Stimulated activated CD4-positive, alpha-beta T cell treated with anti-CD3 and anti-CD28 coated beads, Interleukin-2, amount 100 ng/mL, for 48 hours (primary cell): ENCODE measurements around the gene VGLL4.

Experiments
- DNase-seq, 2 donors: peaks; one replicate each; pipeline ENCODE4 v3.0.0-alpha.2; 2020

Gene VGLL4

DNA sequence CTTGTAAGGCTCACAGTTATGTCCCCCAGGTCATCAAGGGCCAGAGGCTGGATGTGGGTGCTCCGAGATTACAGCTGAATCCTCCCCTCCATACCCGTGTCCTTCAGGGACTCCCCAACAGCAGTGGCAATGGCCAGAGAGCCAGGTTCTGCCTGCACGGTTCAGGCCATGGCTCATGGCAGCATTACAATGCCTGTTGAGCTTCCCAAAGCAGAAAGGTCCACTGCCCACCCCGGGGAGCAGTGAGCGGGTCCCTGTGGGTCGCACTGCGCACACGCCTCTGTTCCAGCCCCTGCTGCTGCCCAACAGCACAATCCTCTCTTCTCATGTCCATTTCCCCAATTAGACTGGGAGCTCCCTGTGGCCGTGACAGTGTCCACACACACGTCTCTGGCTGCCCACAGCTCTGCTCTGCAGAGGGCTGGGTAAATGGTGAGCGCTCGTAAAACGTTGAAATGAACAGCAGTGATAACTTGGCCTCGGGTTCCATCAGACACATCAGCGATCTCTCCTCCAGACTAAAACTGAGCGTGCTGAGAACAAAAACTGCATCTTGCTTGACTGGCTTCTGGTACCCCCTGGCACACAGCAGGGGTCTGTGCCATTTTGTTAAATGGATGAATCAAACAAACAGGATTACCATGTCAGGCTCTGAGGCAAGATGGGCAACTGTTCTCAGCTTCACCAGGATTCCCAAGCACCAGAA is 80.4 kb downstream of the VGLL4 start:
- DNase-seq = no peak

DNA sequence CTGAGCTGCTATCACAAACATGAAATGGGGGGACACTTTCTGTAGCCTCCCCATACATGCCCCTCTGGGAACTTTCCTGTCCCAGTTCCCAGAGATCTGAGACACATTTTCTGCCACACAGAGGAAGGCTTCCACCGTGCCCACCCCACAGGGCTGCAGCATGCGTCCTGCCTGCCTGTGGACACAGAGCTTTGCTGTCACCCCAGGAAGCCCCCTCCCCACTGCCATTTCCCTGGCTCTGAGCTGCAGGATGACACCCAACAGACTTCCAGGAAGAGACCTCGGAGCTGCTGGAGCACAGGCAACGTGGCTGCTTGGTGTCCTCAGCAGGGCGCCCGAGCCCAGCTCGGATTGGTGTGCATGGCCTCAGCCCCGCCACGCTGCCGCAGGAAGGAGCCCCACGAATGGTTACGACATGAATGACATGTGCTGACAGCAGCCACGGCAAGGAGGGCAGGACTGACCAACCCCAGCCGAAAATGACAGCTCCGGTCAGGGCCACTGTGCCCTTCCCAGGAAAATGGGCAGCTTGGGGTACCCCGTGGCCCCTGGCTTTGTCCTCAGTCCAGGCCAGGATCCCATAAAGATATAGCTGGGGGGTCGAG is 81.3 kb downstream of the VGLL4 start:
- DNase-seq = no peak

DNA sequence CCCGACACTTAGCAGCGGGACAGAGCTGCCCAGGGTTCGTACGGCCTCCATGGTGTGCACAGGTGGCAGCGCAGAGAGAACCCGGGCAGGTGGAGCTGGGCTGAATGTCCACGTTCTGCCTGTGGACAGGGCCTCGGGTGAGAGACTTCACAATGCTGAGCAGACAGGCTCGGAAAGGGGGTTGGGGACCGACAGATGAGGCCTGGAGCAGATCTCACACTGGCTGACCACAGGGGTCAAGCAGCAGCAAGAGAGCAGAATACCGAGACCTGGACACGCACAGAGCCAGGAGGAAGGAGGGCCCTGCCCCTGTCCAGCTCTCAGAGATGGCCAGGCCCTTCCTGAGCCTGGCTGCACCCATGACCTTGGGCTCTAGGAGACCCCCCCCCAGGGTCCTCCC is 83.0 kb downstream of the VGLL4 start:
- no peak for DNase-seq

DNA sequence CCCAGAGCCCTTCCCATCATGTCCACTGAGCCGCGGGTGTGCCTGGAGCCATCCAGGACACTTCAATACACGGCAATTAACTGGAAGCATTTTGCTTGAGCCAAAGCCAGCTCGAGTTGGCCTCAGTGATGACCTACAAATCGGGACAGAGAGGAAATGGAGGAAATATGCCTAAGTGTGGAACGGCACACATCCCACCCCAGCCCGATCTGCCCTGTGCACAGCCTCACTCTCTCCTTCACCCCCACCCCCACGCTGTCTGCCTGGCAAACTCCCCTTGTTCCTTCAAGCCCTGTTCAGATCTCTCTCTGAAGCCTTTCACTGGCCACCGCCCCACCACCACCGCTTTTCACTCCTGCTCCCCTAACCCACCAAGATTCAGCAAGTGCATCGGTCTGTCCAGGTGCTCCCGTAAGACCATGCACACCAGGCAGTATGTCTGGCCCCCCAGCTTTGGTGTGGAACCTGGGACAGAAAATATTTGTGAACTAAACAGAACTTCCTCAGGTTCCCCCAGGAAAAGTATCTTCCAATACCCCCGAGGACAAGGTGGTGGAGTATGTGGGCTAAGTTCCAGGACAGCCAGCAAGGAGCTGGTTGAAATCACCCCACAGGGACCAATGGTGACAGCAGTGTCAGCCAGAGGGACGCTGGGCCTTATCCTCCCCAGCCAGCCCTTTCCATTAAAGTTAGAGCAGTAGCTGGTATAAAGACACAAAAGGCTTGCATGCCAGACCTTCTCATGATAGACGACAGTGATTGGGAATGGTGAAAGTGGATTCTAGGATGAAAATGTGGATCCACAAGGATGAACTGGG is 83.7 kb downstream of the VGLL4 start:
- DNase-seq = no peak

DNA sequence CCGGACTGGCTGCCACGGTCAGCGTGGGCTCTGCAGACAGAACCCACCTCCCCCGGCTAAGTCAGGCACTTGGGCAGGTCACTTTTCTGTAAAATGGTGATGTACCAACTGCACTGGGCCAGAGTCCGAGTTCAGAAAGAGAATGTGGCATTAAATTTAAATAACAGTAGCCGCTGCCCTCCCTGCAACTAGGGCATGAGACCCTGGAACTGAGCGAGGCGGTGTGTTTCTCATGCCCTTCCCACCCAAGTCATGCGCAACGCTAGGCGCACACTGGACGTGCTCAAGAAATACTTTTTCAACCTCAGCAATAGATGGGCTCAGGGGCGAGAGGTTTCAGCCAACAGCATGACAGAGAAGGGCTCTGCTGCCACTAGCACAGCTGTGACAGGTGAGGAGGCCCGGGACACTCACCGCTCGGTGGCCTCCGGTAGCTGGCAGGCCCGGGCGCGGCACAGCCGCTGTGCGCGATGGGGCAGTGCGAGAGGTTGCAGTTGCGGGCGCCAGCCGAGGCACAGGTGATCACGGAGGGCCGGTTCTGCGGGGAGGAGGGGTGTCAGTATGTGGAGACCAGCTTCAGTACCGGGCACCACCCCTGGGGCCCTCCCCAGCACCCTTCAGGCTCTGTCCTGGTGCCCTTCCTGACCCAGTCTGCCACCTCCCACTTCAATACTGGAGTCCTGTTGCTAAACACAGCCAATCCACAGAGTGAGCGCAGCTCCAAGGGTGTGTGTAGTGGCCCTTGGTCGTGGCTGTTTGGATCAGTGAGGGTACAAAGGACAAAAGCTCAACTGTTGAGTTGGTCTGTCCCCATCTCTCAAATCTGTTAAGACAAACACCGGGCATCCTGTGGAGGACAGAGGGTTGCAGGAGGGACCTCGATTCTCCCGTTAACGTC is 84.5 kb downstream of the VGLL4 start:
- no peak for DNase-seq

DNA sequence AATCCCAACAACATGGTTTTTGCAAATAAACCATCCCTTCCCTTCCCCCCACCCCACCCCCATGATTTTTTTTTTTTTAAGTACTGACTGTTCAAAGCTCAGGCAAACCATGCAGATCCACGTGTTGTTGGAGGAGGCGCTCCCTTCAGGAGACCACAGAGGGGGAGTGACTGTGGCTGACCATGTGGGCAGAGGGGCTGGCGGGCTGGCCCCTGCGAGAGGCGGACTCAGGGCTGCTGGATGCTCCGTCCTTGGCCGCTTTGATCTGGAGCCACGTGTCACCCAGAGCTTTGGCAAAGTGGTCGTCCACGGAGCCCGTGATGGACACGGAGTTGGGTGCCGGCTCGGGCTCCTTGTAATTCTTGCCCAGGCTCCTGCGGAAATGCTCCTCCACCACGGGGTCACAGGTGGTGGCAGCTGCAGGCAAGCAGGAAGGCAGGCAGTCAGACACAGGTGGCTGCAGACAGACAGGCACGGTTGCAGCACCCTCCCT is 85.3 kb downstream of the VGLL4 start:
- DNase-seq = no peak

DNA sequence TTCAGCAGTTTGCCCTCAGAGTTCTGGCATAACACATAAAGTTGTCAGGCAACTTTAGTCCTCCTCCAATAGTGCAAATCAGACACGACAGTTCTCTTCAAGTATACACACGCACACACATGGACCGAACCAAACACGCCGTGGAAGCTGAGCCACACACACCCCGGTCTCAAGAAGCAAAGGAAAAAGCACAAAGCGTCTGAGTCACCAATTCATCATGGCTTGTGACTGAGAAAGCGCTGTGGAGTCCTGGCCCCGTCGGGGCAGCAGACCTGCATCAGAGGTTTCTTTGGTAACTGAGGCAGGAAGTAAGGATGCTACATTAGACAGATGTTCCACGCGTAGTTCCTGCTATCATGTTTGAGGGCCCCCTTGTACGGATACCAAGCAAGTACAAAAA is 85.7 kb downstream of the VGLL4 start:
- DNase-seq = no peak

DNA sequence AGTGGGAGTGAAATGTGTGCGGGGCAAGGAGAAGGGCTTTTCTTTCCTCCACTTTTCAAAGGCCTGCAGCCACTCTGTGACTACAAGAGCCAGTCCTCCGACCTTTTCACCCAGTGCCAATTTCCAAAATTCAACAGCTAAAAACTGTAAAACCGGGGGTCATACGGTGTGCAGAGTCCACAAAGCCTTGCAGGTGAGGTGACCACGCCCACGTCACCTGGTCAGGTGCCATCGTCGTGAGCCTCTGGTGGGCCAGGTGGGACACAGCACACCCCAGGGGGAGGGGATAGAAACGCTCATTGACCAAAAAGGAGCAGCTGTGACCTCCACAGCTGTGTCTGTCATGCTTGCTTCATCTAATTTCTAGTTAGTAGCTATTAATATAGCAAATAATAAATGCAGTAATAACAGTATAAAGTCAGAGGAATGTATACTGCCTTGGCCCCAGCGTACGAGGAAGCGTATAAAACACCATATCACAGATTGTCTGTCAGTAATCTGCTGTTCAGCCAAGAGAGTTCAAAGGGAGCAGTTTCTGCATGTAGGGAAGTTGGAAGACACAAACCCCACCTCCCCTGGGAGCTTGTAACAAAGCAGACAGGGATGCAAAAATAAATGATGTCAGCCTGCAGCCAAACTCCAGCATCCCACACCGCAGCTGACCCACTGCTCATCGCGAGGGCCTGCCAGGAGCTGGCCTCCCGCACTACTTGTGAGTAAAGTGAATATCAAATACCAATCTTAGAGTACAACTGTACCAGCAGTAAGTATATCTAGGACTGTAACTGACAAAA is 86.7 kb downstream of the VGLL4 start:
- no peak for DNase-seq

DNA sequence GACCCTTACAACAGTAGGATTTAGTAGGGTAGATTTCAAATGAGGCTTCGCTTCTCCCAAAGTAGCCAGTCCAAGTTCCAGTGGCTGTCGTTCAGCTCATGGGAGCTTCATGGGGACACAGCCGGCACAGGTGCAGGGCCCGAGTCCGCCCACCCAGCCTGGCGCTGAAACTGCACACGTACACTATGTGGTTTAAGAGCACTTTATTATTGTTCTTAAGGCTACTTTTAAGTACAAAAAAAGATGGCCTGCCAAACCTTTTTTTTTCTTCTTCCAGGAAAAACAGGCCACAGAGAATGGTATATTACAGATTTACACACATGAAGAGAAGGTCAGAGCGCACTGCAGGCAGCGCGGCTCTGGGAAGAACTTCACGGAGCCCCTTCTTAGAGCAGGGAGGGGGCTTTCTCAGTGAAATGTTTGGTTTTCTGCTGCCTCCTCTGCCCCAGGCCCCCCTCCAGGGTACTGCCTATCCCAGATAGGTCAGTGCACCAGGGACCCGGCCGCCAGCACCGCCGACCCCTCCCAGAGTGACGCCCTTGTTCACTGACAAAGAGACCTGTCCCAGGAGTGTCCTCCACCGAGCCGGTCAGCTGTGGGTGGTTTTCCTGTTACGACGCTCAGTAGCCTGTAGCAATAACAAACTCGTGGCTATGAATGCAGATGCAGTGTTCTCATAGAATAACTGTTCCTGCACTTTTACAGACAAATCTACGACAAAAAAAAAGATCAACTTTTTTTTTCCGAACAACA is 87.7 kb downstream of the VGLL4 start:
- no peak for DNase-seq

DNA sequence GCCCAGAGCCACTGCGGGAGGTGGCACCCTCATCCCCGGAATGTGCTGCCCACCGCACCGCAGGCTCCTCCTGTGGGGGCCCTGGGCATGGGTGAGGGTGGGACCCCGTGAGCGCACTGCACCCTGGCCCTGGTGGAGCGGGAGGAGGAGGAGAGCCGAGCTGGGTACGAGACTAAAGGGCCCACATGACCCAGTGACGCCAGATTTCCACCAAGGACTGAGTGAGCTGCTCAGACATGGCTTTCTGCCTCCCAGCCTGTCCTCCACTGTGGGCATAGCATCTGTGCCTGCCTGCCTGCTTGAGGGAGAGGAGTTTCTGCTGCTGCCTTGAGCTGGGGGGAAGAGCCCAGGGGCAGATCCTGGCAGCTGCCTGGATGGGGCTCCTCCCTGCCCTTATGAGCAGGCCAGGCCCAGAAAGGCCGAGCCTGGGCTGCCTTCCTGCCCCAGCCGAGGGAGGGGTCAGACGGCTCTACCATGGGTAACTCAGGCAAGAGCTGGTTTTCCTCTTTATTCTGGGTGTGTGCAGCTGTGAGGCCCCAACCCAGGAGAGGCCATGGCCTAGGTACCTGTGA is 88.4 kb downstream of the VGLL4 start:
- no peak for DNase-seq

DNA sequence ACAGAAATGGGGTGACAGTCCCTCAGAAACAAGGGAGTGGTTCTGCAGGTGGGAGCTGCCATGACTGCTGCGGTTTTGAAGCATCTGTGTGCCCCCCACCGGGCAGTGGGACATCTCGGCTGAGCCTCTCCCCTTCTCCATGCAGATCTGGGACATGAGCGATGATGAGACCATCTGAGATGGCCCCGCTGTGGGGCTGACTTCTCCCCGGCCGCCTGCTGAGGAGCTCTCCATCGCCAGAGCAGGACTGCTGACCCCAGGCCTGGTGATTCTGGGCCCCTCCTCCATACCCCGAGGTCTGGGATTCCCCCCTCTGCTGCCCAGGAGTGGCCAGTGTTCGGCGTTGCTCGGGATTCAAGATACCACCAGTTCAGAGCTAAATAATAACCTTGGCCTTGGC is 89.0 kb downstream of the VGLL4 start:
- DNase-seq = no peak

DNA sequence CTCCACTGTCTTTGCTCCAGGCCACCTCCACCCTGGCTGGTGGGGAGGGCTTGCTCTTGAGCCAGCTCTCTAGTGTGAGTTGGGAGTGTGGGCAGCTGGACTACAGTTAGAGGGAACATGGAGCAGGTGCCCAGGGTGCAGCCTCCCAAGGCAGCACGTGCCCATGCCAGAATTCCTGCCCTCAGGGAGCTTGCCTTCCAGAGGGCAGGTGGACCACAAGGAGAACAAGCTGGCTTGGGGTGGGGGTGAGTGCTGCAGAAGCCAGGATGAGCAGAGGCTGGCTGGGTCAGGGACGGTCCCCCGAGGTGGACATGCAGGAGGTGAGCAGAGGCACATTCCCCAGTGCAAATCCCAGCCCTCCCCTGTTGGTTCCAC is 89.5 kb downstream of the VGLL4 start:
- DNase-seq = no peak

DNA sequence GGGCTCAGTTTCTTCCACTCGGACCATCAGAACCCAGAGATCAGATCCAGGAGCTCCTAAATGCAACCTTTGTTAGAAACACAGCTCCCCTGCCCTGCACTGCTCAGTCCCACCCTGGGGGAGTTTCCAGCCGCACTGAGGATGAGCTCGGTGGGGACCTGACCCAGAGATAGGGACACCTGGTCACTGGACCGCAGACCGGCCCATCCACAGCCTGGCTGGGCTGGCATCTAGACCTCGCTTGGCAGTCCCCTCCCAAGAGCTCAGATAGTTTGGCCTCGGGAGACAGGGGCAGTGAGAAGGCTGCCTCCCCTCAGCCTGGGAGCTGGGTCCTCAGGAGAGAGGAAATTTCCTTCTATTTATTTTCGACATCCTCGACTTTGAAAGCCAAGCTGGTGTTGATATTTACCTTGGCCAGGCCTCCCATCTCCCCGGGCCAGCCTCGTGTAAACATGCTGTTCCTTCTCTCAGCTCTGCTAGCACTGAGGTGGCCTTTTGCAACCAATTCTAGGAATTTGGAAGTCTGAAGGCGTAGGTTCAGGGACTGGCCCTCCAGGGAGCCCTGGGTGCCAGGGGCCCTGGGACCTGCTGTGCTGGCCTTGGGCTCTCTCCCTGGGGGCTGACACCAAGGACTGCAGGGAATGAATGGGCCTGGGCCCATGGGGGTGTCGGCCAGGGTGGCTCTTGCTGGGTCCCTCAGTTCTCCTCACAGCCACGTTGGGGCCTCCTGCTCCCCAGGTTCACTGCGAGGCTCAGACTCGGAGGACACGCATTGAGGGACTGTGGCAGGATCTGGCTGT is 90.1 kb downstream of the VGLL4 start:
- DNase-seq = no peak

DNA sequence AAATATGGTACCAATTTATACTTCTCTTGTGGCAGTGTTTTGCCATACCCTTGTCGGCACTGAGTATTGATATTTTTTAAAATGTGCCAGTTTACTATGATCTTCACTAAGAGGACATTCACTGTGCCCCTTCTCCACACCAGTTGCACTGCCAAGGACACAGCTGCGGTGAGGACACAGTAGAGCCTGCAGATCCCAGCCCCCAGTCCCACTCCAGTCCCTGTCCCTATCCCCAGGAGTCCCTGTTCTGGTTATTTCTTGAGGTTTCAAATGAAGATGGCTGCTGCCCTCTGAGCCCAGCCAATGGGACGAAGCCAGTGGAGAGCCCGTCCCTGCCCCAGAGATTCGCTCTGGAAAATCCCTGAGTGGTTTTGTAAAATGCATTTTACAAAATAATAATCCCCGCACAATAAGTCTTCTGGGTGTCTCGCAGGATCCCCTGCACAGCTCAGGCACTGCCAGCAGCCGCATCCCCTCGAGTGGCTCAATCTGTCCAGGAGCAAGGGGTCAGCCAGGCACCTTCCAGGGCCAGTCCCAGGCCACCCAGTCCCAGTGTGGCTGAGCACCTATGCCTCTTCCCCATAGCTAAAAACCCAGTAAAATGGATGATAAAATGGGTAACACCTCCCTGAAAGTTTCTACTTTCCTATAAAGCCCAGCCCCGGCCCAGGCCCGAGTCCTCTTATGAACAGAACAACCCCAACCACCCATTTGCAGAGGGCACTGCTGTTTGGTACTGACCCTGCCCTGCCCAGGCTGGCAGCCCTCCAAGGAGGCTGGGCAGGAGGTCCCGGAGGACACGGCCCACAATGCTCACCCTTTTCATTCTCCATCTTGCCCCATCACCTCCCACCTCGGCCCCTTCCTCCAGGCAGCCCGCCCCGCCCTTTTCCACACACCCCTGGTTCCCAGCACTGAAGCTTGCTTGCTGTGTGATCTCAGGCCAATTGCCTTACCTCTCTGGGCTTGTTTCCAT is 91.1 kb downstream of the VGLL4 start:
- no peak for DNase-seq

DNA sequence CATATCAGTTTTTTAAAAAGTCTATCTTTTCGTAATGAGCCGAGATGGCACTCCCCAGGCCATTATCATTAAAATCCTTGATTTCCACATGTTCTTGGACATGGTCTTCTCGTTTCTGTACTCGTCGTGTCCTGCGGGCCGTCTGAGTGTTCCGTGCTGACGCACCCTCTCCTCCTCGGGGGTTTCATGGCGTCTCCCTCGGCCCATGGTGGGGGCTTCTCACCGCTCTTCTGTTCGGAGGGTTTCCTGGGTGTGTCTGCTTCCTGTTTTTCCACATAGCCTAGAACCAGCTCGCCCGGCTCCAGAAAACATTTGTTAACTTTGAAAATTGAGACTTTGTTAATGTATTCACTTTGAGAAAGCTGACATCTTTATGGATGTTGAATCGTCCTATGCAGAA is 92.7 kb downstream of the VGLL4 start:
- no peak for DNase-seq

DNA sequence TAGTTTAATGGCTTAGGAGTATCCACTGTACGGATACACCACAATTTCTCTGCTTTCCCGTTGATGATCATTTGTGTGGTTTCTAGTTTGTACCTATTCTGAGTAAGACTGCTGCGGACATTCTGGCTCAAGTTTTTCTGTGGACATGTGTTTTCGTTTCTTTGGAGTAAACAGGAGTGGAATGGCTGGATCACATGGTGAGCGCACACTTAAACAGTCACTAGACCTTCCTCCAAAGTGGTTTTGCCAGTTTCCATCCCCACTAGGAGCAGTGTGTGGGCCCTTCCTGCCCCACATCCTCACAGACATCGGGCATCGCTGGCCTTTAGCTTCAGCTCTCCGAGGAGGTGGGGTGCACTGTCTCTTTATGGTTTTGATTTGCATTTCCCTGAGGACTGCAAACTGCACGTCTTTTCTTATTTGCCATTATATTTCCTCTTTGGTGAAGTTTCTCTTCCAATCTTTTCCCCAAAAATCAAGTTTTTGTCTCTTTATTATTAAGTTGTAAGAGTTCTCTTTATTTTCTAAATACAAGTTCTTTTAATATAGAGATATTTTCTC is 94.1 kb downstream of the VGLL4 start:
- DNase-seq = no peak

DNA sequence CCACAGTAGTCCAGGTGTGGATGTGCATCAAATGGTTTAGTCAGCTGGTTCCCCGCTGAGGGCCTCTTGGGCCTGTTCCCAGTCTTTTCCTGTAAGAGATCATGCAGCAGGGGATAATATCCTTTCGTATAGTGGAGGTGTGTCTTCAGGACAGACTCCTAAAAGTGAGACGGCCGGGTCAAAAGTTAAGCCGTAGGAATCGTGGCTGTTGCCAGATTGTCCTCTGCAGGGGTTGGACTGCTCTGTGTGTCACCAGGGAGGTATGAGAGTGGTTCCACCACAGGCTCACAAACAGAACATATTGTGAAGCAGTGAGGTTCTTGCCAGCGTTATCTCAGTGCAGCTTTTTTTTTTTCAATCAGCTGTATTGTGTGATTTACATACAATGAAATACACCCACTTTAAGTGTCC is 95.0 kb downstream of the VGLL4 start:
- DNase-seq = no peak

DNA sequence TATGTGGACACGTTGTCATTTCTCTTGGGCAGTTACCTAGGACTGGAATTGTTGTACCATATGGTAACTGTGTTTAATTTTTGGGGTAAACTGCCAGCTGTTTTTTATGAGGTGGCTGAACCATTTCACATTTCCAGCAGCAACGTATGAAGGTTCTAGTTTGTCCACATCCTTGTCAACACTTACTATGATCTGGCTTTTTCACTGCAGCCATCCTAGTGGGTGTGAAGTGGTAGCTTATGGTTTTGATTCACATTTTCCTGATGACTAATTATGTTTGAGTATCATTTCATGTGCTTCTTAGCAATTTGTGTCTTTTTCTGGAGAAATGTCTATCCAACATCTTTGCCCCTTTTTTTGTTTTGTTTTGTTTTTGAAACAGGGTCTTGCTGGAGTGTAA is 96.2 kb downstream of the VGLL4 start:
- DNase-seq = no peak
